ENCODE measurements around the gene MKRN2. TPM values are rescaled to one million over a fixed set of nuclear protein-coding genes. Genes with fewer than 3 reads are reported as not detected.

MKRN2 gene
- total RNA-seq, 1 experiment from 2014 or later: 27.9 TPM

DNA sequence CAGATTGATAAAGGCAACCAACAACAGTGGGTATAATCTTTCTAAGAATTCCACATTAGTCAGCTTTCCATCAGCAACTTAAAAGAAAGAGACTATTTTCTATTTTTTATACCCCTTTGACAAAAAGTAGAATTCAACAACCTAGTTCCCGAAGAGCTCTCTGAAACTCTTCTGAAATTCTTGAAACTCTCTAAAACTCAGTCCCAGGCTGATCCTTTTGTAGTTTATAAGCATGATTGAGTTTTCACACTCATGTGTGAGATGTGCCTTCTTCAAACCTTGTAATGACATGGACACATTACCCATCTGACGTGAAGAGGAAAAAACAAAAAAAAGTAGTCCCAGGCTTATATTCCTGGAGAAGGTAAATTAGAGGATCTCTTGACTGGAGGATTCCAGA is 75.6 kb downstream of the MKRN2 start:
- ChIA-PET RAD21 (ENCODE audit: low non-redundant PET in 1 of 2, low total read pairs in 2 of 2, uncharacterized antibody in 2 of 2, unreplicated experiment in 2 of 2) (no interaction called here), CTCF (interaction anchor here (0.7 kb wide), 1 partner anchor 28 kb away, joined by 3 read pairs; no protein-coding TSS in a partner anchor), POLR2A (no interaction called here)
- no peak overlapping the region for H3K4me2 ChIP-seq (ENCODE audit: low read length)
- no peaks in the 10 kb centered on the region; a peak in 1 of 4 replicates for H3K36me3 ChIP-seq (ENCODE audit: control insufficient read depth in 1 of 2, insufficient read depth in 2 of 2, low read length in 2 of 2)
- no peak for DNase-seq (ENCODE audit: low read depth, low spot score)
- intact Hi-C loops (cut with micrococcal nuclease): no loop called here
- no peak overlapping the region for H3K9ac ChIP-seq (ENCODE audit: low read length)
- H2AFZ ChIP-seq (ENCODE audit: low read depth, low read length, poor library complexity, severe bottlenecking): no peak overlapping the region
- no peak for ATAC-seq
- H3K9me3 ChIP-seq (ENCODE audit: control insufficient read depth in 1 of 2, insufficient read depth in 1 of 2, low read depth in 1 of 2, low read length in 2 of 2): no peaks in the 10 kb centered on the region
- H3K27me3 ChIP-seq (ENCODE audit: insufficient read depth, low read length): no peaks in the 10 kb centered on the region
- no peak overlapping the region for H3K4me3 ChIP-seq (replicated peaks in 1 of 2; ENCODE audit: low read depth in 1 of 2, low read length in 2 of 2)
- no peaks in the 10 kb centered on the region for H3K9me2 ChIP-seq (ENCODE audit: insufficient read depth)
- TF ChIP-seq FOSL1 (IDR thresholded peaks at IDR 0.05; ENCODE audit: low read depth) (no peak), ELF1 (IDR thresholded peaks at IDR 0.05; ENCODE audit: borderline replicate concordance, low read depth) (no peak), YY1 (IDR thresholded peaks at IDR 0.05; ENCODE audit: extremely low read depth, insufficient replicate concordance, low read depth, low read length) (no peak), RAD21 (IDR thresholded peaks at IDR 0.05; ENCODE audit: low read depth) (no peak), CBX3 (IDR thresholded peaks at IDR 0.05; ENCODE audit: low read depth) (no peak), SRF (IDR thresholded peaks at IDR 0.05; ENCODE audit: low read depth) (no peak), POLR2A (IDR thresholded peaks at IDR 0.05; ENCODE audit: borderline replicate concordance, extremely low read depth, insufficient read depth, insufficient read length) (no peak)
- TF ChIP-seq, protein P1, sequence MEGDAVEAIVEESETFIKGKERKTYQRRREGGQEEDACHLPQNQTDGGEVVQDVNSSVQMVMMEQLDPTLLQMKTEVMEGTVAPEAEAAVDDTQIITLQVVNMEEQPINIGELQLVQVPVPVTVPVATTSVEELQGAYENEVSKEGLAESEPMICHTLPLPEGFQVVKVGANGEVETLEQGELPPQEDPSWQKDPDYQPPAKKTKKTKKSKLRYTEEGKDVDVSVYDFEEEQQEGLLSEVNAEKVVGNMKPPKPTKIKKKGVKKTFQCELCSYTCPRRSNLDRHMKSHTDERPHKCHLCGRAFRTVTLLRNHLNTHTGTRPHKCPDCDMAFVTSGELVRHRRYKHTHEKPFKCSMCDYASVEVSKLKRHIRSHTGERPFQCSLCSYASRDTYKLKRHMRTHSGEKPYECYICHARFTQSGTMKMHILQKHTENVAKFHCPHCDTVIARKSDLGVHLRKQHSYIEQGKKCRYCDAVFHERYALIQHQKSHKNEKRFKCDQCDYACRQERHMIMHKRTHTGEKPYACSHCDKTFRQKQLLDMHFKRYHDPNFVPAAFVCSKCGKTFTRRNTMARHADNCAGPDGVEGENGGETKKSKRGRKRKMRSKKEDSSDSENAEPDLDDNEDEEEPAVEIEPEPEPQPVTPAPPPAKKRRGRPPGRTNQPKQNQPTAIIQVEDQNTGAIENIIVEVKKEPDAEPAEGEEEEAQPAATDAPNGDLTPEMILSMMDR (IDR thresholded peaks at IDR 0.05 in 2 of 3, conservative IDR thresholded peaks at IDR 0.05 in 1 of 3; ENCODE audit: borderline replicate concordance in 1 of 3, insufficient read depth in 1 of 3, low read depth in 2 of 3, low read length in 2 of 3): no peak
- TF ChIP-seq, protein P2, sequence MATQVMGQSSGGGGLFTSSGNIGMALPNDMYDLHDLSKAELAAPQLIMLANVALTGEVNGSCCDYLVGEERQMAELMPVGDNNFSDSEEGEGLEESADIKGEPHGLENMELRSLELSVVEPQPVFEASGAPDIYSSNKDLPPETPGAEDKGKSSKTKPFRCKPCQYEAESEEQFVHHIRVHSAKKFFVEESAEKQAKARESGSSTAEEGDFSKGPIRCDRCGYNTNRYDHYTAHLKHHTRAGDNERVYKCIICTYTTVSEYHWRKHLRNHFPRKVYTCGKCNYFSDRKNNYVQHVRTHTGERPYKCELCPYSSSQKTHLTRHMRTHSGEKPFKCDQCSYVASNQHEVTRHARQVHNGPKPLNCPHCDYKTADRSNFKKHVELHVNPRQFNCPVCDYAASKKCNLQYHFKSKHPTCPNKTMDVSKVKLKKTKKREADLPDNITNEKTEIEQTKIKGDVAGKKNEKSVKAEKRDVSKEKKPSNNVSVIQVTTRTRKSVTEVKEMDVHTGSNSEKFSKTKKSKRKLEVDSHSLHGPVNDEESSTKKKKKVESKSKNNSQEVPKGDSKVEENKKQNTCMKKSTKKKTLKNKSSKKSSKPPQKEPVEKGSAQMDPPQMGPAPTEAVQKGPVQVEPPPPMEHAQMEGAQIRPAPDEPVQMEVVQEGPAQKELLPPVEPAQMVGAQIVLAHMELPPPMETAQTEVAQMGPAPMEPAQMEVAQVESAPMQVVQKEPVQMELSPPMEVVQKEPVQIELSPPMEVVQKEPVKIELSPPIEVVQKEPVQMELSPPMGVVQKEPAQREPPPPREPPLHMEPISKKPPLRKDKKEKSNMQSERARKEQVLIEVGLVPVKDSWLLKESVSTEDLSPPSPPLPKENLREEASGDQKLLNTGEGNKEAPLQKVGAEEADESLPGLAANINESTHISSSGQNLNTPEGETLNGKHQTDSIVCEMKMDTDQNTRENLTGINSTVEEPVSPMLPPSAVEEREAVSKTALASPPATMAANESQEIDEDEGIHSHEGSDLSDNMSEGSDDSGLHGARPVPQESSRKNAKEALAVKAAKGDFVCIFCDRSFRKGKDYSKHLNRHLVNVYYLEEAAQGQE (IDR thresholded peaks at IDR 0.05; ENCODE audit: low read depth): no peak
- TF ChIP-seq, protein P3, sequence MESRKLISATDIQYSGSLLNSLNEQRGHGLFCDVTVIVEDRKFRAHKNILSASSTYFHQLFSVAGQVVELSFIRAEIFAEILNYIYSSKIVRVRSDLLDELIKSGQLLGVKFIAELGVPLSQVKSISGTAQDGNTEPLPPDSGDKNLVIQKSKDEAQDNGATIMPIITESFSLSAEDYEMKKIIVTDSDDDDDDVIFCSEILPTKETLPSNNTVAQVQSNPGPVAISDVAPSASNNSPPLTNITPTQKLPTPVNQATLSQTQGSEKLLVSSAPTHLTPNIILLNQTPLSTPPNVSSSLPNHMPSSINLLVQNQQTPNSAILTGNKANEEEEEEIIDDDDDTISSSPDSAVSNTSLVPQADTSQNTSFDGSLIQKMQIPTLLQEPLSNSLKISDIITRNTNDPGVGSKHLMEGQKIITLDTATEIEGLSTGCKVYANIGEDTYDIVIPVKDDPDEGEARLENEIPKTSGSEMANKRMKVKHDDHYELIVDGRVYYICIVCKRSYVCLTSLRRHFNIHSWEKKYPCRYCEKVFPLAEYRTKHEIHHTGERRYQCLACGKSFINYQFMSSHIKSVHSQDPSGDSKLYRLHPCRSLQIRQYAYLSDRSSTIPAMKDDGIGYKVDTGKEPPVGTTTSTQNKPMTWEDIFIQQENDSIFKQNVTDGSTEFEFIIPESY (IDR thresholded peaks at IDR 0.05; ENCODE audit: extremely low read depth, insufficient replicate concordance, low read length): no peak
- TF ChIP-seq, protein P4, sequence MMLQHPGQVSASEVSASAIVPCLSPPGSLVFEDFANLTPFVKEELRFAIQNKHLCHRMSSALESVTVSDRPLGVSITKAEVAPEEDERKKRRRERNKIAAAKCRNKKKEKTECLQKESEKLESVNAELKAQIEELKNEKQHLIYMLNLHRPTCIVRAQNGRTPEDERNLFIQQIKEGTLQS (IDR thresholded peaks at IDR 0.05): no peak
- TF ChIP-seq, protein P5, sequence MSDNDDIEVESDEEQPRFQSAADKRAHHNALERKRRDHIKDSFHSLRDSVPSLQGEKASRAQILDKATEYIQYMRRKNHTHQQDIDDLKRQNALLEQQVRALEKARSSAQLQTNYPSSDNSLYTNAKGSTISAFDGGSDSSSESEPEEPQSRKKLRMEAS (IDR thresholded peaks at IDR 0.05): no peak
- peaks cover 14 to 29% of the 10 kb centered on the region in 2 experiments for H3K4me1 ChIP-seq (ENCODE audit: control insufficient read depth in 1 of 2, insufficient read depth in 2 of 2, low read length in 2 of 2)
- H4K20me1 ChIP-seq (ENCODE audit: insufficient read depth): peaks cover 11% of the 10 kb centered on the region; the same call in 1 of the 2 replicates
- BruUV-seq (replicated peaks): no TSS peak
- H3K79me2 ChIP-seq (ENCODE audit: insufficient read depth, low read length): peaks cover 91% of the 10 kb centered on the region
- no peak overlapping the region for H3K27ac ChIP-seq (ENCODE audit: low read depth, low read length)

All from HCT116 (cell line).